Neural cell (in vitro differentiated cells): ENCODE measurements around the gene RASIP1. TPM values are rescaled to one million over a fixed set of nuclear protein-coding genes. Genes with fewer than 3 reads are reported as not detected.

Source experiments
- H2AFZ ChIP-seq: fragments of 200-600, 300-800 bp; sonication (generic), shearing (Covaris generic); 2 replicates; pipeline ENCODE4 v1.6.0; 2014; ENCODE audit warnings: low read depth, mild to moderate bottlenecking, antibody characterized with exemption, low read length, moderate library complexity
- H3F3A ChIP-seq: fragments of 200-600 bp; shearing (Covaris generic); 2 replicates; pipeline ENCODE4 v1.6.1; 2016; ENCODE audit warnings: mild to moderate bottlenecking, moderate library complexity, mixed read lengths, antibody characterized with exemption, low read length; ENCODE audit not compliant: insufficient read depth, poor library complexity, severe bottlenecking
- H3K27ac ChIP-seq: fragments of 200-600, 300-800 bp; sonication (generic), shearing (Covaris generic); 2 replicates; pipeline ENCODE4 v1.5.1; 2014; ENCODE audit warnings: mild to moderate bottlenecking, low read length, moderate library complexity
- H3K27me3 ChIP-seq: fragments of 300-800, 200-600 bp; sonication (generic), shearing (Covaris generic); 2 replicates; pipeline ENCODE4 v1.6.0; 2014; ENCODE audit warnings: mild to moderate bottlenecking, low read depth, low read length, moderate library complexity; ENCODE audit not compliant: insufficient read depth
- H3K36me3 ChIP-seq: fragments of 300-800, 200-600 bp; sonication (generic), shearing (Covaris generic); 2 replicates; pipeline ENCODE4 v1.5.1; 2014; ENCODE audit warnings: mild to moderate bottlenecking, antibody characterized with exemption, low read length, moderate library complexity; ENCODE audit not compliant: insufficient read depth
- H3K4me2 ChIP-seq: fragments of 300-800, 200-600 bp; sonication (generic), shearing (Covaris generic); 2 replicates; pipeline ENCODE4 v1.6.0; 2014; ENCODE audit warnings: mild to moderate bottlenecking, low read length
- H3K4me3 ChIP-seq: fragments of 300-800, 200-600 bp; sonication (generic), shearing (Covaris generic); 2 replicates; pipeline ENCODE4 v1.5.1; 2014; ENCODE audit warnings: mild to moderate bottlenecking, low read length, moderate library complexity
- H3K79me2 ChIP-seq: fragments of 200-600 bp; shearing (Covaris generic); replicated peaks from 2 replicates; pipeline ENCODE4 v1.6.0; 2014; ENCODE audit warnings: mild to moderate bottlenecking, low read length, moderate library complexity; ENCODE audit not compliant: insufficient read depth
- H3K9ac ChIP-seq: fragments of 300-800, 200-600 bp; sonication (generic), shearing (Covaris generic); 2 replicates; pipeline ENCODE4 v1.6.1; 2016; ENCODE audit warnings: mild to moderate bottlenecking, low read length, mixed read lengths
- H3K9me2 ChIP-seq: fragments of 200-600 bp; shearing (Covaris generic); 2 replicates; pipeline ENCODE4 v1.6.1; 2016; ENCODE audit warnings: mild to moderate bottlenecking, low read length, mixed read lengths; ENCODE audit not compliant: insufficient read depth
- H3K9me3 ChIP-seq: fragments of 200-600, 300-800 bp; sonication (generic), shearing (Covaris generic); 2 replicates; pipeline ENCODE4 v1.6.1; 2016; ENCODE audit warnings: mild to moderate bottlenecking, mixed run types, low read length, moderate library complexity, mixed read lengths
- H4K20me1 ChIP-seq: fragments of 200-600 bp; shearing (Covaris generic); 2 replicates; pipeline ENCODE4 v1.6.1; 2016; ENCODE audit warnings: mild to moderate bottlenecking, mixed run types; ENCODE audit not compliant: insufficient read depth
- CTCF ChIP-seq: fragments of 450-650 bp; IDR thresholded peaks from 2 replicates; pipeline ENCODE4 v1.5.1; 2014; ENCODE audit warnings: antibody characterized with exemption, mild to moderate bottlenecking, moderate library complexity; ENCODE audit not compliant: poor library complexity, severe bottlenecking
- EP300 ChIP-seq: fragments of 450-650 bp; conservative IDR thresholded peaks from 2 replicates; pipeline ENCODE4 v1.6.1; 2014; ENCODE audit warnings: antibody characterized with exemption, mild to moderate bottlenecking, moderate library complexity; ENCODE audit not compliant: poor library complexity, severe bottlenecking
- EZH2 ChIP-seq: fragments of 200-600, 300-800 bp; shearing (Covaris generic), sonication (generic); IDR thresholded peaks from 2 replicates; pipeline ENCODE4 v1.6.1; 2014; ENCODE audit warnings: antibody characterized with exemption, low read length, borderline replicate concordance, mild to moderate bottlenecking; ENCODE audit not compliant: insufficient read depth, poor library complexity, severe bottlenecking
- MXI1 ChIP-seq: fragments of 450-650 bp; conservative IDR thresholded peaks from 2 replicates; pipeline ENCODE4 v1.6.1; 2014; ENCODE audit warnings: antibody characterized with exemption, mild to moderate bottlenecking; ENCODE audit not compliant: poor library complexity, severe bottlenecking
- POLR2AphosphoS5 ChIP-seq: IDR thresholded peaks from 2 replicates; pipeline ENCODE4 v1.6.1; 2012
- RAD21 ChIP-seq: fragments of 450-650 bp; conservative IDR thresholded peaks from 2 replicates; pipeline ENCODE4 v1.6.1; 2014; ENCODE audit warnings: antibody characterized with exemption, mild to moderate bottlenecking, moderate library complexity
- REST ChIP-seq: IDR thresholded peaks from 2 replicates; pipeline ENCODE4 v1.6.1; 2012; ENCODE audit warnings: borderline replicate concordance
- TAF1 ChIP-seq: IDR thresholded peaks from 2 replicates; pipeline ENCODE4 v1.6.1; 2012; ENCODE audit warnings: low read depth
- polyA plus RNA-seq: library from polyadenylated mRNA; depleted of rRNA; stranded (reverse); fragments of >200 nt; gene quantifications from 2 replicates; pipeline ENCODE4 v1.2.3, GENCODE V29; 2014

RASIP1 gene
- polyA plus RNA-seq, 1 donor from 2014 or later, result not detected

- no peaks in the 10 kb centered on the region for H3K9me3 ChIP-seq
- H3K9me2 ChIP-seq, result no peaks in the 10 kb centered on the region
- H2AFZ ChIP-seq, result no peak overlapping the region
- no peak overlapping the region for H3K4me2 ChIP-seq
- H3K36me3 ChIP-seq, result no peaks in the 10 kb centered on the region
- H3K4me3 ChIP-seq, result no peak overlapping the region
- no peak for TF ChIP-seq CTCF
- no peak for TF ChIP-seq EZH2
- no peak for TF ChIP-seq TAF1
- TF ChIP-seq RAD21, result no peak
- TF ChIP-seq MXI1, result no peak
- no peak for TF ChIP-seq REST
- H3K9ac ChIP-seq, result no peak overlapping the region
- no peaks in the 10 kb centered on the region for H3K27me3 ChIP-seq
- no peaks in the 10 kb centered on the region for H3F3A ChIP-seq
- H3K27ac ChIP-seq, result no peak overlapping the region
- no peaks in the 10 kb centered on the region for H3K79me2 ChIP-seq
- no peaks in the 10 kb centered on the region for H4K20me1 ChIP-seq
Observed at GRCh38 chr19:48722196-48722708, 18.2 kb downstream of the RASIP1 start.

- TF ChIP-seq EP300 (peak; percentile 51), CTCF (peak; percentile 42), EZH2 (no peak), MXI1 (peak; percentile 96), POLR2AphosphoS5 (peak; percentile 35)
- Histone ChIP-seq H3F3A (no peaks in the 10 kb centered on the region), H3K79me2 (no peaks in the 10 kb centered on the region), H3K4me2 (no peak overlapping the region), H3K27me3 (no peaks in the 10 kb centered on the region), H3K36me3 (no peaks in the 10 kb centered on the region), H3K27ac (peak overlapping the region; percentile 61), H2AFZ (peak overlapping the region; percentile 71), H3K9me3 (no peaks in the 10 kb centered on the region), H3K9me2 (no peaks in the 10 kb centered on the region), H3K4me3 (peak overlapping the region; percentile 70), H4K20me1 (no peaks in the 10 kb centered on the region), H3K9ac (peak overlapping the region; percentile 67)
Observed at GRCh38 chr19:48720613-48721296, 19.7 kb downstream of the RASIP1 start.
